H9 (cell line): ENCODE measurements around the gene ABHD16A. TPM values are rescaled to one million over a fixed set of nuclear protein-coding genes. Genes with fewer than 3 reads are reported as not detected.
A peak's percentile ranks its signal among the peaks of the same experiment; 100 is the strongest.

Experiments used
- DNase-seq: peaks from one replicate; pipeline ENCODE4 v3.0.0-alpha.2; 2017
- H2AFZ ChIP-seq: one replicate; pipeline ENCODE4 v1.6.1; 2013; ENCODE audit warnings: mild to moderate bottlenecking, low read length, control low read depth, moderate library complexity
- H2AK5ac ChIP-seq: 2 replicates; pipeline ENCODE4 v1.6.1; 2013; ENCODE audit warnings: low read length, control low read depth, mixed read lengths; ENCODE audit not compliant: insufficient read length
- H2BK120ac ChIP-seq: one replicate; pipeline ENCODE4 v1.6.1; 2013; ENCODE audit warnings: low read depth, mild to moderate bottlenecking, low read length, control low read depth, inconsistent platforms; ENCODE audit not compliant: poor library complexity, severe bottlenecking
- H2BK12ac ChIP-seq: 2 replicates; pipeline ENCODE4 v1.6.1; 2013; ENCODE audit warnings: low read length, control low read depth, mixed read lengths, low read depth; ENCODE audit not compliant: insufficient read length
- H2BK15ac ChIP-seq: 2 replicates; pipeline ENCODE4 v1.6.1; 2013; ENCODE audit warnings: low read depth, low read length, control low read depth
- H2BK20ac ChIP-seq: one replicate; pipeline ENCODE4 v1.6.1; 2013; ENCODE audit warnings: low read depth, mild to moderate bottlenecking, low read length, control low read depth, inconsistent platforms; ENCODE audit not compliant: poor library complexity, severe bottlenecking
- H2BK5ac ChIP-seq: 2 replicates; pipeline ENCODE4 v1.6.1; 2013; ENCODE audit warnings: low read length, control low read depth, mixed read lengths; ENCODE audit not compliant: insufficient read length
- H3K14ac ChIP-seq: 2 replicates; pipeline ENCODE4 v1.6.1; 2013; ENCODE audit warnings: low read length, control low read depth; ENCODE audit not compliant: insufficient read depth
- H3K18ac ChIP-seq: 2 replicates; pipeline ENCODE4 v1.6.1; 2013; ENCODE audit warnings: low read depth, mild to moderate bottlenecking, mixed read lengths, low read length, control low read depth; ENCODE audit not compliant: insufficient read length
- H3K23ac ChIP-seq: 2 replicates; pipeline ENCODE4 v1.6.1; 2013; ENCODE audit warnings: low read length, control low read depth, mixed read lengths, low read depth; ENCODE audit not compliant: insufficient read length
- H3K23me2 ChIP-seq: 2 replicates; pipeline ENCODE4 v1.6.1; 2013; ENCODE audit warnings: low read depth, mild to moderate bottlenecking, mixed read lengths, low read length, control low read depth; ENCODE audit not compliant: insufficient read length, poor library complexity, severe bottlenecking
- H3K27ac ChIP-seq: 2 replicates; pipeline ENCODE4 v1.5.1; 2013; ENCODE audit warnings: low read length, control low read depth, mixed read lengths, low read depth; ENCODE audit not compliant: insufficient read length
- H3K27me3 ChIP-seq: 2 replicates; pipeline ENCODE4 v1.6.1; 2013; ENCODE audit warnings: low read length, control low read depth, inconsistent platforms; ENCODE audit not compliant: insufficient read depth
- H3K4ac ChIP-seq: 2 replicates; pipeline ENCODE4 v1.6.1; 2013; ENCODE audit warnings: low read depth, mild to moderate bottlenecking, control low read depth, inconsistent platforms, low read length, moderate library complexity
- H3K4me1 ChIP-seq: 2 replicates; pipeline ENCODE4 v1.6.1; 2013; ENCODE audit warnings: low read length, control low read depth, inconsistent platforms; ENCODE audit not compliant: insufficient read depth
- H3K4me2 ChIP-seq: 2 replicates; pipeline ENCODE4 v1.6.1; 2013; ENCODE audit warnings: low read length, control low read depth, mixed read lengths; ENCODE audit not compliant: insufficient read length, insufficient read depth
- H3K56ac ChIP-seq: 2 replicates; pipeline ENCODE4 v1.6.1; 2013; ENCODE audit warnings: low read depth, mild to moderate bottlenecking, mixed read lengths, low read length, control low read depth; ENCODE audit not compliant: insufficient read length
- H3K79me1 ChIP-seq: 2 replicates; pipeline ENCODE4 v1.6.1; 2013; ENCODE audit warnings: low read depth, mild to moderate bottlenecking, moderate library complexity, low read length, control low read depth, inconsistent platforms; ENCODE audit not compliant: insufficient read depth, poor library complexity, severe bottlenecking
- H3K79me2 ChIP-seq: 2 replicates; pipeline ENCODE4 v1.6.1; 2013; ENCODE audit warnings: low read length, control low read depth, inconsistent platforms; ENCODE audit not compliant: insufficient read depth
- H3K9ac ChIP-seq: 2 replicates; pipeline ENCODE4 v1.6.1; 2013; ENCODE audit warnings: low read length, control low read depth, mixed read lengths; ENCODE audit not compliant: insufficient read length; ENCODE audit errors: extremely low read depth
- H3K9me3 ChIP-seq: one replicate; pipeline ENCODE4 v1.6.1; 2013; ENCODE audit warnings: low read depth, low read length, inconsistent platforms; ENCODE audit not compliant: control insufficient read depth
- H3T11ph ChIP-seq: one replicate; pipeline ENCODE4 v1.6.1; 2013; ENCODE audit warnings: mild to moderate bottlenecking, low read length, control low read depth, inconsistent platforms
- H4K20me1 ChIP-seq: one replicate; pipeline ENCODE4 v1.6.1; 2013; ENCODE audit not compliant: control insufficient read depth, insufficient read length, insufficient read depth
- H4K5ac ChIP-seq: 2 replicates; pipeline ENCODE4 v1.6.1; 2013; ENCODE audit warnings: low read depth, mild to moderate bottlenecking, mixed read lengths, low read length, control low read depth; ENCODE audit not compliant: insufficient read length
- H4K8ac ChIP-seq: replicated peaks from 2 replicates; pipeline ENCODE4 v1.6.1; 2013; ENCODE audit warnings: low read length, control low read depth, mixed read lengths, low read depth; ENCODE audit not compliant: insufficient read length
- H4K91ac ChIP-seq: 2 replicates; pipeline ENCODE4 v1.6.1; 2013; ENCODE audit warnings: low read depth, mild to moderate bottlenecking, moderate library complexity, mixed read lengths, low read length, control low read depth; ENCODE audit not compliant: insufficient read length
- H3K27ac Mint-ChIP-seq, 3 experiments: 2 replicates in 2 of 3; 3 replicates in 1 of 3; pipeline ENCODE4 v1.8.0; 2020 to 2021; ENCODE audit warnings: mixed read lengths in 3 of 3, mild to moderate bottlenecking in 1 of 3, moderate library complexity in 1 of 3
- H3K27me3 Mint-ChIP-seq: 2 replicates; pipeline ENCODE4 v1.8.0; 2021; ENCODE audit warnings: low read depth, mild to moderate bottlenecking, moderate library complexity, mixed read lengths
- H3K36me3 Mint-ChIP-seq, 3 experiments: 2 replicates in 2 of 3; 3 replicates in 1 of 3; pipeline ENCODE4 v1.8.0; 2020 to 2021; ENCODE audit warnings: low read depth in 3 of 3, mixed read lengths in 3 of 3; ENCODE audit not compliant: insufficient read depth in 1 of 3
- H3K4me1 Mint-ChIP-seq, 2 experiments: 2 replicates each; pipeline ENCODE4 v1.8.0; 2020; ENCODE audit warnings: mixed read lengths in 2 of 2
- H3K4me3 Mint-ChIP-seq, 2 experiments: 2 replicates in 1 of 2; 3 replicates in 1 of 2; pipeline ENCODE4 v1.8.0; 2020 to 2021; ENCODE audit warnings: mild to moderate bottlenecking in 2 of 2, mixed read lengths in 2 of 2, moderate library complexity in 1 of 2
- H3K9me3 Mint-ChIP-seq, 2 experiments: 2 replicates in 1 of 2; 3 replicates in 1 of 2; pipeline ENCODE4 v1.8.0; 2020; ENCODE audit warnings: mild to moderate bottlenecking in 2 of 2, mixed read lengths in 2 of 2, moderate library complexity in 1 of 2
- CTCF ChIP-seq: fragments of 200-600 bp; sonication (generic); conservative IDR thresholded peaks from 3 replicates; pipeline ENCODE4 v1.8.0; 2021; ENCODE audit warnings: antibody characterized with exemption, mild to moderate bottlenecking
- WGBS: extraction: QIAGEN DNeasy Blood & Tissue Kit; methylation state at CpG from one replicate; pipeline ENCODE4 v1.1.7; 2013; ENCODE audit warnings: missing lambda C conversion rate, low lambda C conversion rate, mixed read lengths; ENCODE audit not compliant: insufficient read length; ENCODE audit errors: extremely low coverage; 5-methylcytosine and 5-hydroxymethylcytosine counted together
- total RNA-seq: library from RNA; stranded (reverse); gene quantifications from 2 replicates; pipeline ENCODE4 v1.2.1, GENCODE V29; 2021

Gene ABHD16A
- total RNA-seq, 1 experiment from 2014 or later: 34.4 TPM

GRCh38 chr6:31664790-31665500, 38.2 kb downstream of the ABHD16A start, which contains the start of gene GPANK1:
Gene GPANK1 (minus strand): TSS chr6:31664997. CDS start chr6:31664478, 519 bp downstream.
- Histone ChIP-seq H3K18ac (peak within 1 kb of the TSS; percentile 81), H2BK120ac (no peak within 1 kb of the TSS)
- peaks cover 47 to 73% (median 63%) of the 10 kb centered on the region in 3 experiments for H3K36me3 Mint-ChIP-seq

More at GRCh38 chr6:31664790-31665500, 38.2 kb downstream of the ABHD16A start, which contains the start of gene GPANK1:
- WGBS: no CpG with 5 or more reads among the region's 39 CpGs
- no peaks in the 10 kb centered on the region for H3K9me3 ChIP-seq
- no peak within 1 kb of the TSS for H4K8ac ChIP-seq
- no peaks in the 10 kb centered on the region for H3K27me3 ChIP-seq
- H3K27ac Mint-ChIP-seq: peak within 1 kb of the TSS; percentile 99
- no peak within 1 kb of the TSS for H2BK20ac ChIP-seq
- DNase-seq: peak; percentile 82
- H3K9me3 Mint-ChIP-seq: no peaks in the 10 kb centered on the region
- peaks cover 30 to 37% of the 10 kb centered on the region in 2 experiments for H3K4me1 Mint-ChIP-seq
- no peak within 1 kb of the TSS for H2AFZ ChIP-seq
- H3K79me1 ChIP-seq: peaks cover 11% of the 10 kb centered on the region
- no peak within 1 kb of the TSS for H3K23ac ChIP-seq
- H2AK5ac ChIP-seq: no peak within 1 kb of the TSS
- H4K91ac ChIP-seq: no peak within 1 kb of the TSS
- H2BK15ac ChIP-seq: no peak within 1 kb of the TSS
- H3K56ac ChIP-seq: peak within 1 kb of the TSS; percentile 38
- no peak within 1 kb of the TSS for H3K4ac ChIP-seq
- H4K5ac ChIP-seq: peak within 1 kb of the TSS; percentile 41
- peak within 1 kb of the TSS; percentile 99 for H3K4me3 Mint-ChIP-seq
- no peaks in the 10 kb centered on the region for H3K4me1 ChIP-seq
- no peaks in the 10 kb centered on the region; the same call in 1 of the 2 replicates for H3K27me3 Mint-ChIP-seq
- peaks cover 24% of the 10 kb centered on the region for H3K23me2 ChIP-seq
- peak within 1 kb of the TSS; percentile 87 for H3K27ac ChIP-seq
- H3K9ac ChIP-seq: peak within 1 kb of the TSS; percentile 89
- no peaks in the 10 kb centered on the region for H4K20me1 ChIP-seq
- H3K4me2 ChIP-seq: peak within 1 kb of the TSS; percentile 96
- H3K79me2 ChIP-seq: peaks cover 6% of the 10 kb centered on the region; the same call in 1 of the 2 replicates
- peak within 1 kb of the TSS; percentile 66 for H3K14ac ChIP-seq
- H2BK12ac ChIP-seq: no peak within 1 kb of the TSS
- H3T11ph ChIP-seq: no peak within 1 kb of the TSS
- H2BK5ac ChIP-seq: peak within 1 kb of the TSS; percentile 17
- no peak for TF ChIP-seq CTCF
